Fibroblast of the aortic adventitia (primary cell): Measurements from ENCODE around the gene IFT25. TPM values are rescaled to one million over a fixed set of nuclear protein-coding genes. Genes with fewer than 3 reads are reported as not detected.
A peak's percentile ranks its signal among the peaks of the same experiment; 100 is the strongest.
"Not testable (repeated sequence)": the region's sequence is repeated elsewhere in the genome, so short reads cannot be mapped to it uniquely, and the experiment has no call there.

Experiments used
- DNase-seq: peaks from one replicate; pipeline ENCODE4 v3.0.0-alpha.2; 2010; ENCODE audit warnings: low read depth
- H3K4me3 ChIP-seq: 2 replicates; pipeline ENCODE4 v1.5.1; 2011; ENCODE audit warnings: low read depth, mild to moderate bottlenecking, control low read depth, low read length, moderate library complexity
- total RNA-seq: library from RNA; depleted of rRNA; stranded (reverse); fragments of >200 nt; gene quantifications from 2 replicates; pipeline ENCODE4 v1.2.3, GENCODE V29; 2012; ENCODE audit warnings: low replicate concordance
- TF ChIP-seq, protein P1 (sequence below): IDR thresholded peaks from 2 replicates; pipeline ENCODE4 v1.5.1; 2011; ENCODE audit warnings: mild to moderate bottlenecking, low read length, control low read depth, inconsistent platforms; ENCODE audit not compliant: insufficient read depth

Gene IFT25
- total RNA-seq, 1 donor, result 53.4 TPM

DNA sequence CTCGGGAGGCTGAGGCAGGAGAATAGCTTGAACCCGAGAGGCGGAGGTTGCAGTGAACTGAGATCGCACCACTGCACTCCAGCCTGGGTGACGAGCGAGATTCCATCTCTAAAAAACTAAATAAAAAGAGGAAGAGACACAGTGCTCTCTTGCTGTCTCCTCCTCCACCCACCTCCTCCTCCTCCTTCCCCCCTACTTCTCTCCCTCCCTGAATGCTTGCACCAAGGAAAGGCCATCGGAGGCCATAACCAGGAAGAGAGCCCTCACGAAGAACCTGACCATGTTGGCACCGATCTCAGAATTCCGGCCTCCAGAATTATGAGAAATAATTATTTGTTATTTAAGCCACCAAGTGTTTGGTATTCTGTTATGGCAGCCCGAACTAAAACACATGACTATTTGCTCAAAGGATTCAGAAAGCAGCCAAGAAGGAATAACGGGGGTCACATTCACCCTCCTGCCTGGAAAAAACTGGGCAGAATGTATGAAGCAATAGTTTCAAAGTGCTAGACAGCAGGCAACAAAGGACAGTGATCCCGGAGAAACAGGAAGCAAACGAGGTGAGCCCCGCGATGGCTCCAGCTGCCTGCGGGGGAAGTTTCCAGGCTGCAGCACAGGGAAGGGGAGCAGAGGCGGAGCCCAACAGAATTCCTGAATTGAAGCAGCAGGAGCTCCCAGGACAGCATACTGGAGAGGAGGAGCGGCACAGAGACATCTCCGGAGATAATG, 36.7 kb upstream of the IFT25 start:
- DNase-seq, result peak; percentile 40
- TF ChIP-seq, protein P1, sequence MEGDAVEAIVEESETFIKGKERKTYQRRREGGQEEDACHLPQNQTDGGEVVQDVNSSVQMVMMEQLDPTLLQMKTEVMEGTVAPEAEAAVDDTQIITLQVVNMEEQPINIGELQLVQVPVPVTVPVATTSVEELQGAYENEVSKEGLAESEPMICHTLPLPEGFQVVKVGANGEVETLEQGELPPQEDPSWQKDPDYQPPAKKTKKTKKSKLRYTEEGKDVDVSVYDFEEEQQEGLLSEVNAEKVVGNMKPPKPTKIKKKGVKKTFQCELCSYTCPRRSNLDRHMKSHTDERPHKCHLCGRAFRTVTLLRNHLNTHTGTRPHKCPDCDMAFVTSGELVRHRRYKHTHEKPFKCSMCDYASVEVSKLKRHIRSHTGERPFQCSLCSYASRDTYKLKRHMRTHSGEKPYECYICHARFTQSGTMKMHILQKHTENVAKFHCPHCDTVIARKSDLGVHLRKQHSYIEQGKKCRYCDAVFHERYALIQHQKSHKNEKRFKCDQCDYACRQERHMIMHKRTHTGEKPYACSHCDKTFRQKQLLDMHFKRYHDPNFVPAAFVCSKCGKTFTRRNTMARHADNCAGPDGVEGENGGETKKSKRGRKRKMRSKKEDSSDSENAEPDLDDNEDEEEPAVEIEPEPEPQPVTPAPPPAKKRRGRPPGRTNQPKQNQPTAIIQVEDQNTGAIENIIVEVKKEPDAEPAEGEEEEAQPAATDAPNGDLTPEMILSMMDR, result no peak
- H3K4me3 ChIP-seq, result peak overlapping the region; percentile 31

DNA sequence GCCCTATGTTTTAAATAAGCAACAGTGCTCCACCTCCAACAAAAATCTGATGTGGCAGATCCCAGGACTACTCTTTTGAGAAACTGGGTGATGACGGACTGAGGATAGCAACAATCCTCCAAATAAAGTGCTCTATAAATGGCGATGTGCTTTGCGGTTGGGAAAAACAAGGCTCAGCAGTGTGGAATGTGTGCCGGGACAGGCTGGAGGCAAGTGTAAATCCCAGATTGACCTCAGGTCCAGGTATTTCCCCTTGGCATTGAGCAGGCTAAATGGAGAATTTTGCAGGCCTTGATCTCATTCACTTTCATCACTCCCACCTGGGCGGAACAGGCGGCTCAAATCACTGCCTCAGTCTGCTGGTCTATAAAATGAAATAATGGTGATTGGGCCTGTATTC, 35.7 kb upstream of the IFT25 start:
- no peak for DNase-seq
- TF ChIP-seq, protein P1, result no peak
- H3K4me3 ChIP-seq, result no peak overlapping the region

DNA sequence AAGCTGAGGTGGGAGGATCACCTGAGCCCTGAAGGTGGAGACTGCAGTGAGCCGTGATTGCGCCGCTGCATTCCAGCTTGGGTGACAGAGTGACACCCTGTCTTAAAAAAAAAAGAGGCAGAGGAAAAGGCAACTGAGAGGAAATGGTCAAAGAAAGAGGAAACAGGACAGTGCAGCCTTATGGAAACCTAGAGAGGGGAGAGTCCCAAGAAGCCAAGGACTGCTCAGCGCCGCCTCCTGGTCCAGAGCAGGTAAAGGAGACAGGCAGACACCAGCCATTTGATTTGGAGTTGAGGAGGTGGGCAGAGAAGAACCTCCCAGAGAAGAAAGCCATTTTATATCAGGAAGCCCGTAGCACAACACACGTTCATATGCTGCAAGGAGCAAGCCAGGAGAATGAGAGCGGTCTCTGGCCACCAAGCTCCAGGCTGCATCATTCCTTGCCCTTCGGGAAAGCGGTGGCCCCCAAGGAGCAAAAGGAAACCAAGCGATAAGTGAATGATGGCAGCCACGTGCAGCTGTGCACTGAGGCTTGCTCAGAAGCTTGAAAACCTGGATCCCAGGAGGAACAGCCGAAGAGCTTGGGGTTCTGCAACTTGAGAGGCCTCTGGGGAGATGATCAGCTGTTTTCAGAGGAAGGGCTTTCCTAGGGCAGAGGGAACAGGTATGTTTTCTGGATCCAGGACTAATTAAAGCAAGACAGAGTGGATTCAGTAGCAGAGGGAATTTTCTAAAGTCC, 34.4 kb upstream of the IFT25 start:
- TF ChIP-seq, protein P1, result no peak
- no peak overlapping the region for H3K4me3 ChIP-seq
- DNase-seq, result no peak

DNA sequence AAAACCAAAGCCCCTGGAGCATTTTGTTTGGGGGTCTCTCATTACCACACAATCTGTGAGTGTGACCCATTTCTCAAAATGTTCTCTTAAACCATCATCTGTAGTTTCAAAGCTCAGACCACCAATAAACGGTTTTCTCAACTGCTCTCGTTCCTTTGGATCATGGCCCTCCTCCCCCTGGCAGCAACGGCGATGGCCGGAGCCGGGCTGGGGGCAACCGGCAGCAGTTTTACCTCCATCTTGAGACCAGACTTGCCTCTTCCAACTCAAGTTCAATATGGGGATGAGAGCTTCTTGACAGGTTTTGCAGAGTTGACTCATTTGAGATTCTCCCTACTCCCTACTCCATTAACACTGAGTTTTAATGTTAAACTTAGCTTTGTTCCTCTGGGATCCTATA, 30.4 kb upstream of the IFT25 start:
- TF ChIP-seq, protein P1, result no peak
- no peak for DNase-seq
- H3K4me3 ChIP-seq, result no peak overlapping the region

DNA sequence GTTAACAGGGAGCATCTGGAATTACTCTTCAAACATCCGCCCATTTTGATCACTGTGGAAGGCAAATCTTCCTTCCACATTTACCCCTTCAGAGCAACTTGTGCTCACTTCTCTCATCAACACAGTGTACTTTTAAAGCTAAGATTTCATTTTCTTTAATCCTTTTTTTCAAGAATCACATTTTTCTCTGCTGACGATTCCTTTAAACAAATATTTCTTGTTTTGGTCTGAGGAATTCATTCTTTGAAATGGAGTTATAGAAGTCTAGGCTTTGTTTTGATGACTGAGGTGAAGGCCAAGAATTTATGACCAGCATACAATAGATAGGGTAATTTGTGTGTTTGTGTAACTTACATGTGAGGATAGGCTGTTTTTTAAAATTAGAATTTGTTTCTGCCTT, 26.2 kb upstream of the IFT25 start:
- TF ChIP-seq, protein P1, result no peak
- H3K4me3 ChIP-seq, result no peak overlapping the region
- DNase-seq, result peak; percentile 46

DNA sequence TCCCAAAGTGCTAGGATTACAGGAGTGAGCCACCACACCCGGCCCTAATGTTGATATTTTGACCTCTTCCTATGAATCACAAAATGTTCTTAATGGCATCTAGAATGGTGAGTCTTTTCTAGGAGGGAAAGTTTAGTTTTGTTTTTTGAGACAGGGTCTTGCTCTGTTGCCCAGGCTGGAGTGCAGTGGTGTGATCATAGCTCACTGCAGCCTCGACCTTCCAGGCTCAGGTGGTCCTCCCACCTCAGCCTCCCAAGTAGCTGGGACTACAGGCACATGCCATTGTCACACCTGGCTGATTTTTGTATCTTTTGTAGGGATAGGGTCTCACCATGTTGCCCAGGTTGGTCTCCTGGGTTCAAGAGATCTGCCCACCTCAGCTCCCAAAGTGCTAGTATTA, 23.8 kb upstream of the IFT25 start:
- not testable (repeated sequence) for DNase-seq

DNA sequence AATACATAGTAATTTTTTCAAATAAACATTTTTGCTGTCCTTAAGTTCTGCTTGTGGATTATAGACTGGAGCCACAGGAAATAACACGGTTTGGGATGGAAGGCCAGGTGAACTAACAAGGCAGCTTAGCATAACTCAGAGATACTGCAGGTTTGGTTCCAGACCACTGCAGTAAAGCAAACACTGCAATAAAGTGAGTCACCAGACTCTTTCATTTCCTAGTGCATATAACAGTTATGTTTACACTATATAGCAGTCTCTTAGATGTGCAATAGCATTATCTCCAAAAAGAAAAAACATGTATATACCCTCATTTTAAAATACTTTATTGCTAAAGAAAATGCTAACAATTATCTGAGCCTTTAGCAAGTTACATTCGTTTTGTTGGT, 22.6 kb upstream of the IFT25 start:
- DNase-seq, result no peak
- H3K4me3 ChIP-seq, result no peak overlapping the region
- TF ChIP-seq, protein P1, result no peak

More for the DNA sequence above, 23.8 kb upstream of the IFT25 start:
- H3K4me3 ChIP-seq, result not testable (repeated sequence)
